Amygdala (tissue), 56 donors: ENCODE results near the gene TMED4.

Experiments used
- DNase-seq, 56 donors: peaks; one replicate each; lab custom pipeline; 2025; lab: John Stamatoyannopoulos, UW

The TMED4 gene

GRCh38 chr7:44547536-44548231 lies 34.3 kb downstream of the TMED4 start:
- DNase-seq, result no peak

DNA sequence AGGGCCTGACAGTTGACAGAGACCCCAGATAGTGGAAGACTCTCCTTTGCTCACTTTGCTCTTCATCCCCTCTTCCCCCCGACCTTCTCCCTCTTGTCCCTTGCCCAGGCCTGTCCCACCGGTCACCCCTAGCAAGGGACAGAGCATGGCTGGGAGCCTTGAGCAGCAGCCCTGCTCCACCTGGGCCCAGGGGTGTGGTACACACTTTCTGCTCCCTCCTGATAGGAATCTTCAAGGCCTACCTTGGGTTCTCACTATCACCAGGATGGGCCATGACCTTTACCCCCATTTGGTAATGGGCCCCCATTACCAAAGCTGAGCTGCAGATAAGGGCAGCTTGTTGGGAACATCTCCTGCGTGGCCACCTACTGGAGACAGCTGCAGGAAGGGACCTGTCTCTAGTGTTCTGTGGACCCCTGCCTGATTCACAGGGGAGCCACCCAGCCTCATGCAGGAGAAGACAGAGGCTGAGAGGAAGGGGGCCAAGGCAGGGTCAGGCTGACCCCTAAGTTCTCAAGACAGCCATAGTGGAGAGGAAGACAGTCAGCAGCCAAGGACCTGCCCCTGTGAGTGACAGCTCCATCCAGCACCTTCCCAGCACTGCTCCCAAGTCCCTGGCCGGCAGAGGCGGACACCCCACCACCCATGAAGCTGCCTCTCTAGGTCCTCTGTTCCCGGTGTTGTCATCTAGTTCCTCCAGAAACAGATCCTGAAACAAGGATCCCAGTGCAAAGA lies 40.0 kb downstream of the TMED4 start:
- DNase-seq, result no peak

DNA sequence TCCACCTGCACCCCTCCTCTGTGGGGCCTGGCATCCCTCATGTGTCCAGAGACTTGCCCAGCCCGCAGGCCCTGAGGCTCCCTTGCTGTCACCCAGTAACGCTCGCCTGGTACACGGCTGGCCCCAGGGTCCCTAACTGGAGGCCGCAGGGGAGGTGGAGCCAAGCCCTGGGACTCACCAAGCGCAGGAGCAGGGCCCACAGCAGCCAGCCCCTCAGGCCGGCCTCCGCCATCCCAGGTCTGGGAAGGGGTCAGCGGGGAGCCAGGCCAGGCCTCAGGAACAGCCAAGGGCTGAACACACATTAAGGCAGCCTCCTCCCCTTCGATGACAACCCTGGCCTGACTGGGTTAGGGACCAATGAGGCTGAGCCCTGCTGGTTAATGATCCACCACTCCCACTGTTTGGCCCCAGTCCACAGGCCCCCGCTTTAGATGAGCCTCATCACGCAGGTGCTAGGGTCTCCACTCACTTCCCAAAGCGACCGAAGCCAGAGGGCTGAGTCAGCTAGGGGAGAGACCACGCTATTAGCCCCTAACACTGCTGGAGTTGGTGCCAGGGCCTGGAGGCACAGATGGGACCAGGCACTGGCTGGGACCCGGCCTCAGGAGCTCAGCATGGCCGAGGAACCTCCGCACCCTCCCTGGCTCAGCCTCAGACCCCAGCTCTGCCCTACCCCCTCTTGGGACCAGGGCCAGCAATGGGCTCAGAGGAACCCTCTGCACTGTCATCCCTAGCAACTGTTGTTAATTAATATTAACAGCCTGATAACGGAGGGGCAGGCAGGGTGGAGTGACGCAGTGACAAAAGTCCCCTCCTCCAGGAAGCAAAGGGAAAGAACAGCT lies 40.8 kb downstream of the TMED4 start, which contains the start of gene NPC1L1:
NPC1L1 (minus strand) TSS at position 303 of the 842 bp plus-strand sequence; CDS start at position 232, 71 bp downstream.
- no peak for DNase-seq

- no peak for DNase-seq
Measured at GRCh38 chr7:44540592-44541027, 41.4 kb downstream of the TMED4 start.

DNA sequence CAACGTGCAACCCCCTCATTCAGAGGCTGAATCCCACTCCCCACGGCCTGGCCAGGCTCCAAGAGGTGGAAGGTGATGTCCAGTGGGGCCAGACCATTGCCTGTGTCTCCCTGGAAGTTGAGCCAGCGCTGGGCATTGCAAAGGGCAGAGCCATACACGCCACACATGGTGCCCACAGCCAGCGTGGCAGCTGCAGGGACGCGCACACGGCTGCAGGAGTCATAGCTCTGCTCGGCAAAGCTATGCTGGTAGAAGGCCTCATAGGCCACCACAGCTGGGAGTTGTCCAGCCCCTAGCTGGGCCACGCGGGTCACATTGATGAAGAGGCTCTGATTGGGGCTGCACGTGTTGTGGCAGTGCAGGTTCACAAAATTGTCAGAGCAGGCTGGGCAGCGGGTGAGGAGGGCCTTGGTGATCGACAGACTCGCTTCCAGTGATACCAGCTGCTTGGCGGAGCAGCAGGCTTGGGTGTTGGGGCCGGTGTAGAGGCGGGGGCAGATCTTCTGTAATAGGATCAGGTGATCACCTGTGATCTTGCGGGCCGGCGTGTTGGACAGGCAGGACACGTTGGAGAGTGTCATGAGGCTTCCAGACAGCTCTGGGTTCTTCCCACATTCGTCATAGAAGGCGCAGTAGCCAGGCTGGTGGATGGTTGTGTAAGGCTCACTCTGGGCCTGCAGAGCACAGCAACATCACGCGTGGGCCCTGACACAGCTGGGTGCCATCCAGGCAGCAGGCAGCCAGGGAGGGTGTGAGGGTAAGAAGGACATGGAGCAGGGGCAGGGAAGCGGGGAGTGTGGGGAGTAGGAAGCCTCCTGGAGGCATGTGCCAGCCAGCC lies 42.1 kb downstream of the TMED4 start:
- no peak for DNase-seq

DNA sequence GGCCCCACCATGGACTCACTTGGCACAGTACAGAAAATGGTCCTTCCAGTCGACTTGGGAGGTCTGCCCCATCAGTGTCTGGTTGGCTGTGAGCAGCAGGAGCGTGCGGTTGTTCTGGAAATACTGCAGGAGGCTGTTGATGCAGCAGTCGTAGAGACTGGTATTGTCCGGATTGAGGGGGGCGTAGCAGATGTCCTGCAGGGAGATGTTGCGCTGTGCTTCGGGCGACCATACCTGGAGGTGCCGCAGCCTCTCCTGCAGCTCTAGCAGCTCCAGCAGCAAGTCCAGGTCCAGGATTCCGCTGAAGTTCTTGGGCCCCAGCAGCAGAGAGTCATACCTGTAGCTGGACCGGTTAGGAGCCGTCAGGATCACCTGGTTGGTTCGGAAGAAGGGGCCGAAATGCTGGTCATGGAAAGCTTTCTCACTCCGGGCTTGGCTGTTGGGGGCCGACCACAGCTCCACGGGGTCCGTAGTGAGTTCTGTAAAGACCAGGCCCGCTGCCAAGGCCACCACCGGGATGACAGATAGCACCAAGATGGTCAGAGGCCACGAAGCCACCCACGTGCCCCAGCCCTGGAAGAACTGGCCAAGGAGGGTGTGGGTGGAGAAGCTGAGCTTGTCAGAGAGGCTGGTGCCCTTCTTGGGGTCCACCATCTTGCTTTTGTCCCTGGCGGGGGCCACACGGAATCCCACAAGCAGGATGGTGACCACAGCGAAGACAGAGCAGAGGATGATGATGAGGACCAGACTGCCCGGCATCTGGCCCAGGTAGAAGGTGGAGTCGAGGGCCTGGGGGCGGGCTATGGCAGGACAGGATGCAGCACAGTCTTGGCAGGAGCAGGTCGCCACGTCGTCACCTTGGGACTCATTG lies 43.0 kb downstream of the TMED4 start:
- DNase-seq, result no peak

DNA sequence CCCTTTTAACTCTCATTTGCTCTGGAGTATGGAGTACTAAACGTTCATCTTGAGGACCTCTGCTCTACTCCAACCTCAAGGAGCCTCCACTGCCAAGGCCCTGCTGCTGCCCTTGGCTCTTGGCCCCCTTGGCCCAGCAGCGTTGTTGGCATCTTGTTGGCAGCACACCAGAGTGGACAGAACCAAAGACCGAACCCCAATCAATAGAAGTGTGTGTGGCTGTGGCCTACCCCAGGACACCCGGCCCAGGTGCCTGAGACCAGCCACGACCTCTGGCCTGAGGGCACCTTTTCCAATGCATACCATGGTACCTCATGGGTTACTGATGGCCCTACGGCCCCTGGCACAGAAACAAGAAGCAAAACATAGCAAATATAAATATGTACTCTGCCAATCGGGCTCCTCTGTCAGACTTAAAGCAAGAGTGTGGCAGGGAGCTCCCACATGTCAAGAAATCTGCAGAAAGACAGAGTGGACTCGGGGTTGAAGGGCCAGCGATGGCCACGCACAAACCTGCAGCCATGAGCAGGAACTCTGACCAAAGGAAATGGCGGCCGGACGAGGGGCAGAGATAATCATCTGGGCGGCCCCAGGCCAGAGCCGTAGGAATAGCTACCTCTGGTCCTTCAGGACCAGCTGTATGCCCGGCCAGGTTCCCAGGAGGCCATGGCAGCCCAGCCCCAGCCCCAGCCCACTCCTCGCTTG lies 43.8 kb downstream of the TMED4 start:
- no peak for DNase-seq

GRCh38 chr7:44537442-44537841 lies 44.6 kb downstream of the TMED4 start:
- no peak for DNase-seq

DNA sequence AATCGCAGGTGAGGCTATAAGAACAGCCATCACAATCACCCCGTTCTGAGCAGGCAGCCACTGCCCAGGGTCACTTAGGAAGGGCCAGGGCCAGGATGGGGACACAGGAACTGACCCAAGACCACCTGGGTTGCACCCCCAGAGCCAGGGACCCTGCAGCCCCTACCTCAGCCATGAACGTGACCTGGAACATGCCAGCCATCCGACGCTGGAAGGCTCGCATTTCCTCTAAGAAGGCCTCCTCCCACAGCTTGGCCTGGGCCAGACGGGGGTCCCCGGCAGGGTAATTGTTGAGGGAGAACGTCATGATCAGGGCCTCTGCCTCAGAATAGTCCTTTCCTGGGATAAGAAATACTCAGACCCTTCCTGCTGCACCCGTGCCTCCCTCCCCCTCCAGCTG lies 45.9 kb downstream of the TMED4 start:
- no peak for DNase-seq

GRCh38 chr7:44535348-44536064 lies 46.5 kb downstream of the TMED4 start:
- no peak for DNase-seq

- no peak for DNase-seq
Measured at GRCh38 chr7:44534501-44534900, 47.5 kb downstream of the TMED4 start.

- no peak for DNase-seq
Measured at GRCh38 chr7:44534087-44534486, 47.9 kb downstream of the TMED4 start.

- no peak for DNase-seq
Measured at GRCh38 chr7:44533301-44534055, 48.6 kb downstream of the TMED4 start.

DNA sequence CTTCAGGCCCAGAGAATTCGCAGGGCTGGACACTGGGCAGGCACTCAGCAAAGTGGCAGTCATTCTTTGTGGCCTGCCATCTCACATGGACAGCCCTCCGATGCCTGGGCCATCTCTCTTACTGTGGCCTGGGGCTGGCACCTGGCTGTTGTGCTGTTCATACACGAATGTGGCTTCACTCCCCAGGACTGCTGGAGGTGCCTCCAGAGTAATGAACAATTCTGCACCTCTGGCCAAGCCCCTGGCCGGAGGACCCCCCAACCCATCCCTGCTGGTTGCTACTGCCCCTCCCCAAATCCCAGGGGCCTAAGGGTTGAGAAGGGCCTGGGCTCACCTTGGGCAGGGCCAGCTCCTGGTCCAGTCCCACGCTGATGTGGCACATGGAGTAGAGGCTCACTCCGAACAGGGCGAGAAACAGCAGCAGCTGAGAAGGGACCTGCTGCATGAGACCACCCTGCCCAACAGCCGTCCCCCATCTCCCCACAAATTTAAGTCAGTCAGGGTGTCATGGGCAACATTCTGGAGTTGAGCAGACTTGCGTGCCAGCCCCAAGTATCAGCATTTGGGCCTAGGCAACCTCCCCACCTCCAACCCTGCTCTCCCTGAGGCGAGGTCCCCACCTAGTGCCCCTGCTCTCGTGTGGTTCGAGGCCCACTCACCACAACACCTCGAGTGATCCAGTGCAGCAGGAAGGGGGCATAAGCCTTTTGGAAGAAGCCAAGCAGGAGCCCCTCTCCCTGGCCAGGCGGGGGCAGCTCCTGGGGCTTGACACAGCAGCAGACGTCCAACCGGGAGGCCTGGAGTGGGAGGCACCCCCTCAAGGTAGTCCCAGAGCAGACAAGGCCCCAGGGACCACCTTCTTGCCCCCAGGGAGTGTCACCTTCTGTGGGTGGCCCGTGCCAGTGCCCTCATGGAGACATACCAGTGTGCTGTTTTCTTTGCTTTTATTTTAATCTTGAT lies 50.3 kb downstream of the TMED4 start:
- no peak for DNase-seq

- DNase-seq, result no peak
Measured at GRCh38 chr7:44530990-44531389, 51.0 kb downstream of the TMED4 start.
